GM23338 (cell line): Measurements from ENCODE around the gene HLA-DOA. TPM values are rescaled to one million over a fixed set of nuclear protein-coding genes. Genes with fewer than 3 reads are reported as not detected.

ENCODE experiments used
- CTCF ChIP-seq, 2 experiments: fragments of 200-600 bp in 1 of 2; sonication (generic) in 1 of 2; conservative IDR thresholded peaks; 2 replicates each; pipeline versions ENCODE4 v1.5.1 to v1.6.1; 2016 to 2017; ENCODE audit warnings: antibody characterized with exemption in 2 of 2, low read depth in 2 of 2, mild to moderate bottlenecking in 2 of 2, moderate library complexity in 1 of 2
- EZH2phosphoT487 ChIP-seq: fragments of 200-600 bp; sonication (generic); IDR thresholded peaks from one replicate; pipeline ENCODE4 v1.8.1; 2018; ENCODE audit warnings: antibody characterized with exemption; ENCODE audit not compliant: unreplicated experiment
- NANOG ChIP-seq: IDR thresholded peaks from 2 replicates; pipeline ENCODE4 v1.6.1; 2016; ENCODE audit warnings: antibody characterized with exemption, borderline replicate concordance
- STAT1 ChIP-seq: IDR thresholded peaks from one replicate; pipeline ENCODE4 v1.6.1; 2016; ENCODE audit warnings: antibody characterized with exemption; ENCODE audit not compliant: unreplicated experiment
- ZNF114 ChIP-seq: fragments of 250-450 bp; sonication (Bioruptor Pico); IDR thresholded peaks from 2 replicates; pipeline ENCODE4 v1.5.0; 2020; ENCODE audit warnings: mild to moderate bottlenecking, moderate library complexity
- polyA plus RNA-seq: library from polyadenylated mRNA; unstranded; fragments of >200 nt; fragmentation: Nextera tagmentation; extraction: Ambion mirVana; gene quantifications from 2 replicates; pipeline ENCODE4 v1.2.1, GENCODE V29; 2016
- total RNA-seq: library from RNA; depleted of rRNA; stranded (reverse); fragments of >200 nt; shearing (Covaris generic); gene quantifications from 2 replicates; pipeline ENCODE4 v1.2.3, GENCODE V29; 2014
- TF ChIP-seq, protein P1 (sequence below): fragments of 250-450 bp; sonication (Bioruptor Pico); IDR thresholded peaks from 2 replicates; pipeline ENCODE4 v1.5.0; 2020; ENCODE audit warnings: mild to moderate bottlenecking, moderate library complexity
- TF ChIP-seq, protein P2 (sequence below): IDR thresholded peaks from one replicate; pipeline ENCODE4 v1.6.1; 2018; ENCODE audit warnings: antibody characterized with exemption; ENCODE audit not compliant: unreplicated experiment

HLA-DOA gene
- total and polyA plus RNA-seq, 2 experiments from 2014 or later: 4.8 to 30.5 TPM

DNA sequence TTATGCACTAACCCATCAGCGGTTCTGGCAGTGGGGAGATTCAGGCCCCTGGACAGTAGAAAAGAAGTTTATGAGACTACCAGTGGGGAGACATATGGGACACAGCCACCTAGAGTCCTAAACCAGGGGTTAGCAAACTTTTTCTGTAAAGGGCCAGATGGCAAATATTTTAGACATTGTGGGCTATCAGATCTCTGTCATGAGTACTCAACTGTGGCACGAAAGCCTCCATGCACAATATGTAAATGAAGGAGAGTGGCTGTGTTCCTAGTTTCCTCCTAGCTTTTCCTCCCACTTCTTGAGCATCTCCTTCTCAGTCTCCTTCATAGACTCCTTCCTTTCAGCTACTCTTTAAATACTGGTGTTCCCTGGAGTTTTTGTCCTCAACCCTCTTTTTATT is 53.2 kb downstream of the HLA-DOA start (continued):
- TF ChIP-seq, protein P1, sequence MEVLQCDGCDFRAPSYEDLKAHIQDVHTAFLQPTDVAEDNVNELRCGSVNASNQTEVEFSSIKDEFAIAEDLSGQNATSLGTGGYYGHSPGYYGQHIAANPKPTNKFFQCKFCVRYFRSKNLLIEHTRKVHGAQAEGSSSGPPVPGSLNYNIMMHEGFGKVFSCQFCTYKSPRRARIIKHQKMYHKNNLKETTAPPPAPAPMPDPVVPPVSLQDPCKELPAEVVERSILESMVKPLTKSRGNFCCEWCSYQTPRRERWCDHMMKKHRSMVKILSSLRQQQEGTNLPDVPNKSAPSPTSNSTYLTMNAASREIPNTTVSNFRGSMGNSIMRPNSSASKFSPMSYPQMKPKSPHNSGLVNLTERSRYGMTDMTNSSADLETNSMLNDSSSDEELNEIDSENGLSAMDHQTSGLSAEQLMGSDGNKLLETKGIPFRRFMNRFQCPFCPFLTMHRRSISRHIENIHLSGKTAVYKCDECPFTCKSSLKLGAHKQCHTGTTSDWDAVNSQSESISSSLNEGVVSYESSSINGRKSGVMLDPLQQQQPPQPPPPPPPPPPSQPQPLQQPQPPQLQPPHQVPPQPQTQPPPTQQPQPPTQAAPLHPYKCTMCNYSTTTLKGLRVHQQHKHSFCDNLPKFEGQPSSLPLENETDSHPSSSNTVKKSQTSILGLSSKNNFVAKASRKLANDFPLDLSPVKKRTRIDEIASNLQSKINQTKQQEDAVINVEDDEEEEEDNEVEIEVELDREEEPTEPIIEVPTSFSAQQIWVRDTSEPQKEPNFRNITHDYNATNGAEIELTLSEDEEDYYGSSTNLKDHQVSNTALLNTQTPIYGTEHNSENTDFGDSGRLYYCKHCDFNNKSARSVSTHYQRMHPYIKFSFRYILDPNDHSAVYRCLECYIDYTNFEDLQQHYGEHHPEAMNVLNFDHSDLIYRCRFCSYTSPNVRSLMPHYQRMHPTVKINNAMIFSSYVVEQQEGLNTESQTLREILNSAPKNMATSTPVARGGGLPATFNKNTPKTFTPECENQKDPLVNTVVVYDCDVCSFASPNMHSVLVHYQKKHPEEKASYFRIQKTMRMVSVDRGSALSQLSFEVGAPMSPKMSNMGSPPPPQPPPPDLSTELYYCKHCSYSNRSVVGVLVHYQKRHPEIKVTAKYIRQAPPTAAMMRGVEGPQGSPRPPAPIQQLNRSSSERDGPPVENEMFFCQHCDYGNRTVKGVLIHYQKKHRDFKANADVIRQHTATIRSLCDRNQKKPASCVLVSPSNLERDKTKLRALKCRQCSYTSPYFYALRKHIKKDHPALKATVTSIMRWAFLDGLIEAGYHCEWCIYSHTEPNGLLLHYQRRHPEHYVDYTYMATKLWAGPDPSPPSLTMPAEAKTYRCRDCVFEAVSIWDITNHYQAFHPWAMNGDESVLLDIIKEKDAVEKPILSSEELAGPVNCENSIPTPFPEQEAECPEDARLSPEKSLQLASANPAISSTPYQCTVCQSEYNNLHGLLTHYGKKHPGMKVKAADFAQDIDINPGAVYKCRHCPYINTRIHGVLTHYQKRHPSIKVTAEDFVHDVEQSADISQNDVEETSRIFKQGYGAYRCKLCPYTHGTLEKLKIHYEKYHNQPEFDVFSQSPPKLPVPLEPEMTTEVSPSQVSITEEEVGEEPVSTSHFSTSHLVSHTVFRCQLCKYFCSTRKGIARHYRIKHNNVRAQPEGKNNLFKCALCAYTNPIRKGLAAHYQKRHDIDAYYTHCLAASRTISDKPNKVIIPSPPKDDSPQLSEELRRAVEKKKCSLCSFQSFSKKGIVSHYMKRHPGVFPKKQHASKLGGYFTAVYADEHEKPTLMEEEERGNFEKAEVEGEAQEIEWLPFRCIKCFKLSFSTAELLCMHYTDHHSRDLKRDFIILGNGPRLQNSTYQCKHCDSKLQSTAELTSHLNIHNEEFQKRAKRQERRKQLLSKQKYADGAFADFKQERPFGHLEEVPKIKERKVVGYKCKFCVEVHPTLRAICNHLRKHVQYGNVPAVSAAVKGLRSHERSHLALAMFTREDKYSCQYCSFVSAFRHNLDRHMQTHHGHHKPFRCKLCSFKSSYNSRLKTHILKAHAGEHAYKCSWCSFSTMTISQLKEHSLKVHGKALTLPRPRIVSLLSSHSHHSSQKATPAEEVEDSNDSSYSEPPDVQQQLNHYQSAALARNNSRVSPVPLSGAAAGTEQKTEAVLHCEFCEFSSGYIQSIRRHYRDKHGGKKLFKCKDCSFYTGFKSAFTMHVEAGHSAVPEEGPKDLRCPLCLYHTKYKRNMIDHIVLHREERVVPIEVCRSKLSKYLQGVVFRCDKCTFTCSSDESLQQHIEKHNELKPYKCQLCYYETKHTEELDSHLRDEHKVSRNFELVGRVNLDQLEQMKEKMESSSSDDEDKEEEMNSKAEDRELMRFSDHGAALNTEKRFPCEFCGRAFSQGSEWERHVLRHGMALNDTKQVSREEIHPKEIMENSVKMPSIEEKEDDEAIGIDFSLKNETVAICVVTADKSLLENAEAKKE (CRISPR knock-in tag): no peak
- no peak for TF ChIP-seq STAT1
- TF ChIP-seq, protein P2, sequence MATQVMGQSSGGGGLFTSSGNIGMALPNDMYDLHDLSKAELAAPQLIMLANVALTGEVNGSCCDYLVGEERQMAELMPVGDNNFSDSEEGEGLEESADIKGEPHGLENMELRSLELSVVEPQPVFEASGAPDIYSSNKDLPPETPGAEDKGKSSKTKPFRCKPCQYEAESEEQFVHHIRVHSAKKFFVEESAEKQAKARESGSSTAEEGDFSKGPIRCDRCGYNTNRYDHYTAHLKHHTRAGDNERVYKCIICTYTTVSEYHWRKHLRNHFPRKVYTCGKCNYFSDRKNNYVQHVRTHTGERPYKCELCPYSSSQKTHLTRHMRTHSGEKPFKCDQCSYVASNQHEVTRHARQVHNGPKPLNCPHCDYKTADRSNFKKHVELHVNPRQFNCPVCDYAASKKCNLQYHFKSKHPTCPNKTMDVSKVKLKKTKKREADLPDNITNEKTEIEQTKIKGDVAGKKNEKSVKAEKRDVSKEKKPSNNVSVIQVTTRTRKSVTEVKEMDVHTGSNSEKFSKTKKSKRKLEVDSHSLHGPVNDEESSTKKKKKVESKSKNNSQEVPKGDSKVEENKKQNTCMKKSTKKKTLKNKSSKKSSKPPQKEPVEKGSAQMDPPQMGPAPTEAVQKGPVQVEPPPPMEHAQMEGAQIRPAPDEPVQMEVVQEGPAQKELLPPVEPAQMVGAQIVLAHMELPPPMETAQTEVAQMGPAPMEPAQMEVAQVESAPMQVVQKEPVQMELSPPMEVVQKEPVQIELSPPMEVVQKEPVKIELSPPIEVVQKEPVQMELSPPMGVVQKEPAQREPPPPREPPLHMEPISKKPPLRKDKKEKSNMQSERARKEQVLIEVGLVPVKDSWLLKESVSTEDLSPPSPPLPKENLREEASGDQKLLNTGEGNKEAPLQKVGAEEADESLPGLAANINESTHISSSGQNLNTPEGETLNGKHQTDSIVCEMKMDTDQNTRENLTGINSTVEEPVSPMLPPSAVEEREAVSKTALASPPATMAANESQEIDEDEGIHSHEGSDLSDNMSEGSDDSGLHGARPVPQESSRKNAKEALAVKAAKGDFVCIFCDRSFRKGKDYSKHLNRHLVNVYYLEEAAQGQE: no peak
- TF ChIP-seq ZNF114 (CRISPR knock-in tag): no peak
- no peak for TF ChIP-seq EZH2phosphoT487
- no peak for TF ChIP-seq CTCF (conservative IDR thresholded peaks at IDR 0.05; ENCODE audit: low read depth in 2 of 2)
- TF ChIP-seq NANOG: no peak
